K562 (cell line): ENCODE measurements around the gene CLIC1. TPM values are rescaled to one million over a fixed set of nuclear protein-coding genes. Genes with fewer than 3 reads are reported as not detected.

Experiments
- CHCHD3 ChIP-seq: fragments of 250-450 bp; sonication (Bioruptor Pico); IDR thresholded peaks from 2 replicates; pipeline ENCODE4 v2.1.2; 2022; ENCODE audit warnings: mild to moderate bottlenecking
- FOXO4 ChIP-seq: fragments of 450-650 bp; formaldehyde crosslinking; IDR thresholded peaks from 2 replicates; pipeline ENCODE4 v1.4.0; 2020; ENCODE audit warnings: mild to moderate bottlenecking, moderate library complexity
- NCOA1 ChIP-seq: fragments of 450-650 bp; IDR thresholded peaks from 2 replicates; pipeline ENCODE4 v1.6.1; 2016; ENCODE audit warnings: low read depth
- NCOA6 ChIP-seq: fragments of 450-650 bp; IDR thresholded peaks from 2 replicates; pipeline ENCODE4 v1.6.1; 2017; ENCODE audit warnings: mild to moderate bottlenecking
- PKNOX1 ChIP-seq: fragments of 450-650 bp; IDR thresholded peaks from 2 replicates; pipeline ENCODE4 v1.6.1; 2016
- POLR2B ChIP-seq: fragments of 450-650 bp; IDR thresholded peaks from 2 replicates; pipeline ENCODE4 v1.6.1; 2018; ENCODE audit warnings: low read depth; ENCODE audit not compliant: partially characterized antibody
- RCOR1 ChIP-seq, 2 experiments: IDR thresholded peaks; 2 replicates each; pipeline ENCODE4 v1.6.1; 2012; ENCODE audit warnings: low read depth in 2 of 2, low read length in 2 of 2, borderline replicate concordance in 1 of 2, improper control_type of control experiment in 1 of 2
- RHOXF2B ChIP-seq: fragments of 250-450 bp; sonication (Bioruptor Pico); conservative IDR thresholded peaks from 2 replicates; pipeline ENCODE4 v1.5.1; 2021
- SMARCA4 ChIP-seq: fragments of 450-650 bp; IDR thresholded peaks from 2 replicates; pipeline ENCODE4 v1.6.1; 2016
- SMARCB1 ChIP-seq: IDR thresholded peaks from 2 replicates; pipeline ENCODE4 v1.6.1; 2011; ENCODE audit warnings: improper control_type of control experiment, low read depth; ENCODE audit not compliant: insufficient read length
- STAG1 ChIP-seq: sonication (generic); formaldehyde crosslinking; IDR thresholded peaks from 2 replicates; pipeline ENCODE4 v1.5.0; 2020; ENCODE audit warnings: missing genetic modification reagents, borderline replicate concordance
- TEAD2 ChIP-seq: fragments of 450-650 bp; IDR thresholded peaks from 2 replicates; pipeline ENCODE4 v1.6.1; 2016; ENCODE audit warnings: missing genetic modification characterization, control low read depth, missing compliant biosample characterization
- TEAD4 ChIP-seq, 2 experiments: sonication (generic) in 1 of 2; formaldehyde crosslinking in 1 of 2; IDR thresholded peaks; 2 replicates each; pipeline versions ENCODE4 v1.6.1 to v1.8.0; 2012 to 2022; ENCODE audit warnings: borderline replicate concordance in 1 of 2, inconsistent platforms in 1 of 2, low read length in 1 of 2, mild to moderate bottlenecking in 1 of 2, missing genetic modification reagents in 1 of 2
- ZFX ChIP-seq: sonication (generic); formaldehyde crosslinking; IDR thresholded peaks from 2 replicates; pipeline ENCODE4 v1.8.0; 2022; ENCODE audit warnings: mild to moderate bottlenecking, missing genetic modification reagents, moderate library complexity
- ZNF184 ChIP-seq: sonication (generic); formaldehyde crosslinking; IDR thresholded peaks from 2 replicates; pipeline ENCODE4 v1.5.0; 2020; ENCODE audit warnings: missing genetic modification reagents
- ZNF224 ChIP-seq: sonication (generic); formaldehyde crosslinking; IDR thresholded peaks from 2 replicates; pipeline ENCODE4 v1.8.0; 2022; ENCODE audit warnings: mild to moderate bottlenecking, missing genetic modification reagents
- ZNF584 ChIP-seq: fragments of 200-800 bp; sonication (Bioruptor generic); IDR thresholded peaks from 2 replicates; pipeline ENCODE4 v1.6.1; 2016; ENCODE audit warnings: low read depth, mild to moderate bottlenecking, missing genetic modification characterization, missing compliant biosample characterization
- polyA plus RNA-seq, 8 experiments: library from polyadenylated mRNA; depleted of rRNA in 4 of 8; stranded (reverse) in 5 of 8; unstranded in 3 of 8; fragments of >200 nt; fragmentation: Nextera tagmentation in 2 of 8; fragmentation: Illumina TruSeq in 1 of 8; extraction: Ambion mirVana in 2 of 8; extraction: Trizol in 1 of 8; gene quantifications; 2 replicates each; pipeline versions ENCODE4 v1.2.1 to v1.2.3, GENCODE V29; 2011 to 2014; ENCODE audit warnings: inconsistent platforms in 1 of 8, missing spikeins in 1 of 8
- total RNA-seq, 7 experiments: library from RNA; depleted of rRNA in 6 of 7; stranded (reverse); fragments of >200 nt in 6 of 7; fragmentation: Illumina TruSeq in 2 of 7; extraction: Trizol in 2 of 7; gene quantifications; 2 replicates each; pipeline versions ENCODE4 v1.2.1 to v1.2.3, GENCODE V29; 2011 to 2021; ENCODE audit warnings: low replicate concordance in 1 of 7
- TF ChIP-seq, protein P1 (sequence below): sonication (generic); formaldehyde crosslinking; IDR thresholded peaks from 2 replicates; pipeline ENCODE4 v1.9.0; 2022; ENCODE audit warnings: mild to moderate bottlenecking, missing genetic modification reagents
- TF ChIP-seq, protein P2 (sequence below): fragments of 250-450 bp; sonication (Bioruptor Pico); IDR thresholded peaks from 2 replicates; pipeline ENCODE4 v1.4.0; 2020; ENCODE audit warnings: mild to moderate bottlenecking, moderate library complexity

The CLIC1 gene
- total and polyA plus RNA-seq, 9 of the 15 experiments (the other 6 are each of a cell fraction or from before 2014, with no cell fraction given) = 1,267 to 2,419 (median 1,808) TPM

GRCh38 chr6:31690231-31691077, 45.9 kb downstream of the CLIC1 start (continued):
- TF ChIP-seq, protein P1, sequence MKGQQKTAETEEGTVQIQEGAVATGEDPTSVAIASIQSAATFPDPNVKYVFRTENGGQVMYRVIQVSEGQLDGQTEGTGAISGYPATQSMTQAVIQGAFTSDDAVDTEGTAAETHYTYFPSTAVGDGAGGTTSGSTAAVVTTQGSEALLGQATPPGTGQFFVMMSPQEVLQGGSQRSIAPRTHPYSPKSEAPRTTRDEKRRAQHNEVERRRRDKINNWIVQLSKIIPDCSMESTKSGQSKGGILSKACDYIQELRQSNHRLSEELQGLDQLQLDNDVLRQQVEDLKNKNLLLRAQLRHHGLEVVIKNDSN (CRISPR knock-in tag) = peak; percentile 46; the same call in 1 of the 2 replicates
- TF ChIP-seq STAG1 (CRISPR knock-in tag) (no peak), ZNF184 (CRISPR knock-in tag) (no peak), RHOXF2B (CRISPR knock-in tag) (peak; percentile 21; the same call in 1 of the 2 replicates), TEAD2 (tag) (no peak), RCOR1 (IDR thresholded peaks at IDR 0.05; ENCODE audit: borderline replicate concordance in 1 of 2, low read depth in 2 of 2, low read length in 2 of 2) (peak; percentile 30 to 96), PKNOX1 (no peak), SMARCA4 (peak; percentile 100), CHCHD3 (CRISPR knock-in tag) (no peak; the same call in 1 of the 2 replicates), FOXO4 (CRISPR knock-in tag) (no peak; the same call in 1 of the 2 replicates), NCOA1 (peak; percentile 89), SMARCB1 (peak; percentile 100), ZNF224 (CRISPR knock-in tag) (0 out of 2 replicates have a peak, but pooled peaks have one; percentile 18), TEAD4 (IDR thresholded peaks at IDR 0.05; ENCODE audit: low read length) (peak; percentile 84), TEAD4 (CRISPR knock-in tag; IDR thresholded peaks at IDR 0.05; ENCODE audit: borderline replicate concordance) (no peak), POLR2B (peak; percentile 75), NCOA6 (no peak), ZFX (peak; percentile 38; the same call in 1 of the 2 replicates), ZNF584 (CRISPR knock-in tag) (peak; percentile 72; the same call in 1 of the 2 replicates)
- TF ChIP-seq, protein P2, sequence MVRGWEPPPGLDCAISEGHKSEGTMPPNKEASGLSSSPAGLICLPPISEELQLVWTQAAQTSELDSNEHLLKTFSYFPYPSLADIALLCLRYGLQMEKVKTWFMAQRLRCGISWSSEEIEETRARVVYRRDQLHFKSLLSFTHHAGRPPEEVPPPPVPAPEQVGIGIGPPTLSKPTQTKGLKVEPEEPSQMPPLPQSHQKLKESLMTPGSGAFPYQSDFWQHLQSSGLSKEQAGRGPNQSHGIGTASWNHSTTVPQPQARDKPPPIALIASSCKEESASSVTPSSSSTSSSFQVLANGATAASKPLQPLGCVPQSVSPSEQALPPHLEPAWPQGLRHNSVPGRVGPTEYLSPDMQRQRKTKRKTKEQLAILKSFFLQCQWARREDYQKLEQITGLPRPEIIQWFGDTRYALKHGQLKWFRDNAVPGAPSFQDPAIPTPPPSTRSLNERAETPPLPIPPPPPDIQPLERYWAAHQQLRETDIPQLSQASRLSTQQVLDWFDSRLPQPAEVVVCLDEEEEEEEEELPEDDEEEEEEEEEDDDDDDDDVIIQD (CRISPR knock-in tag) = no peak
